ENCODE measurements around the gene GLCE.

- no peak for TF ChIP-seq EZH2 (IDR thresholded peaks at IDR 0.05; ENCODE audit: low read length, missing control alignments)
- TF ChIP-seq CTCF (conservative IDR thresholded peaks at IDR 0.05 in 1 of 2, IDR thresholded peaks at IDR 0.05 in 1 of 2; ENCODE audit: low read depth in 1 of 2, low read length in 2 of 2): no peak
Observed at GRCh38 chr15:69131362-69132220, 28.8 kb upstream of the GLCE start.

Measured in fibroblast of lung (primary cell).